ENCODE results near the gene SMNDC1. TPM values are rescaled to one million over a fixed set of nuclear protein-coding genes. Genes with fewer than 3 reads are reported as not detected.
"Not testable (repeated sequence)": the region's sequence is repeated elsewhere in the genome, so short reads cannot be mapped to it uniquely, and the experiment has no call there.

Gene SMNDC1
- 21.3 TPM for total RNA-seq

GRCh38 chr10:110304780-110305421 is at the start of gene SMNDC1:
TSS of gene SMNDC1 (minus strand) at chr10:110304920. CDS start at chr10:110303587, 1,333 bp downstream.
- peak; percentile 99 for DNase-seq

GRCh38 chr10:110354322-110354766 is 49.6 kb upstream of the SMNDC1 start:
- peak; percentile 77 for DNase-seq

- DNase-seq = no peak
These were observed 48.8 kb upstream of the SMNDC1 start for GRCh38 chr10:110353244-110354119.

- DNase-seq = no peak
These were observed 48.2 kb upstream of the SMNDC1 start for GRCh38 chr10:110352930-110353243.

- no peak for DNase-seq
These were observed 46.1 kb upstream of the SMNDC1 start for GRCh38 chr10:110350812-110351211.

GRCh38 chr10:110349831-110350230 is 45.1 kb upstream of the SMNDC1 start:
- no peak for DNase-seq

- DNase-seq = no peak
These were observed 44.7 kb upstream of the SMNDC1 start for GRCh38 chr10:110349386-110349785.

GRCh38 chr10:110348336-110348735 is 43.6 kb upstream of the SMNDC1 start:
- DNase-seq = no peak

- DNase-seq = no peak
These were observed 42.2 kb upstream of the SMNDC1 start for GRCh38 chr10:110346914-110347313.

- DNase-seq = no peak
These were observed 40.6 kb upstream of the SMNDC1 start for GRCh38 chr10:110345286-110345685.

- peak; percentile 31 for DNase-seq
These were observed 39.9 kb upstream of the SMNDC1 start for GRCh38 chr10:110344622-110345021.

- no peak for DNase-seq
These were observed 39.2 kb upstream of the SMNDC1 start for GRCh38 chr10:110343947-110344346.

- DNase-seq = no peak
These were observed 36.1 kb upstream of the SMNDC1 start for GRCh38 chr10:110340816-110341215.

- DNase-seq = no peak
These were observed 35.4 kb upstream of the SMNDC1 start for GRCh38 chr10:110340122-110340521.

GRCh38 chr10:110337906-110338305 is 33.2 kb upstream of the SMNDC1 start:
- DNase-seq = peak; percentile 53

- DNase-seq = no peak
These were observed 32.7 kb upstream of the SMNDC1 start for GRCh38 chr10:110337401-110337800.

GRCh38 chr10:110336111-110336721 is 31.5 kb upstream of the SMNDC1 start:
- DNase-seq = peak; percentile 90

- DNase-seq = no peak
These were observed 30.8 kb upstream of the SMNDC1 start for GRCh38 chr10:110335314-110336064.

GRCh38 chr10:110334061-110334656 is 29.4 kb upstream of the SMNDC1 start:
- DNase-seq = no peak

- DNase-seq = not testable (repeated sequence)
These were observed 26.6 kb upstream of the SMNDC1 start for GRCh38 chr10:110331226-110331795.

GRCh38 chr10:110330675-110331074 is 26.0 kb upstream of the SMNDC1 start:
- no peak for DNase-seq
